Activated CD8-positive, alpha-beta T cell treated with anti-CD3 and anti-CD28 coated beads for 36 hours (primary cell): ENCODE measurements around the gene SORCS3. TPM values are rescaled to one million over a fixed set of nuclear protein-coding genes. Genes with fewer than 3 reads are reported as not detected.

Experiments used
- ATAC-seq: fragments of 200-7000 bp; cut with Tn5 transposase; one replicate; pipeline ENCODE4 v1.10.0; 2021; ENCODE audit warnings: mild to moderate bottlenecking, moderate library complexity
- CTCF ChIA-PET: fragments of 350-600 bp; sonication (Branson Sonifier 250); formaldehyde crosslinking; loops from one replicate; lab custom pipeline; 2021; ENCODE audit warnings: antibody characterized with exemption; lab: Charles Lee
- POLR2A ChIA-PET: fragments of 350-600 bp; sonication (Branson Sonifier 250); formaldehyde crosslinking; loops from one replicate; lab custom pipeline; 2021; ENCODE audit warnings: antibody characterized with exemption; lab: Charles Lee
- DNase-seq: peaks from one replicate; pipeline ENCODE4 v3.0.0-alpha.2; 2020
- H3K27ac Mint-ChIP-seq: one replicate; pipeline ENCODE4 v1.8.0; 2021; ENCODE audit warnings: mild to moderate bottlenecking, mixed read lengths
- H3K27me3 Mint-ChIP-seq: one replicate; pipeline ENCODE4 v1.8.0; 2021; ENCODE audit warnings: mixed read lengths
- H3K36me3 Mint-ChIP-seq: one replicate; pipeline ENCODE4 v1.8.0; 2021; ENCODE audit warnings: low read depth, mixed read lengths
- H3K4me1 Mint-ChIP-seq: one replicate; pipeline ENCODE4 v1.8.0; 2021; ENCODE audit warnings: low read depth, mixed read lengths
- H3K4me3 Mint-ChIP-seq: one replicate; pipeline ENCODE4 v1.8.0; 2021; ENCODE audit warnings: mild to moderate bottlenecking, moderate library complexity, mixed read lengths
- H3K9me3 Mint-ChIP-seq: one replicate; pipeline ENCODE4 v1.8.0; 2021; ENCODE audit warnings: mixed read lengths
- intact Hi-C: fragments of 100-400 bp; cut with micrococcal nuclease; formaldehyde crosslinking; loops from one replicate; pipeline ENCODE4 v1.10.0; 2022
- total RNA-seq, 2 experiments: library from RNA; stranded (reverse); gene quantifications; one replicate each; pipeline ENCODE4 v1.2.3, GENCODE V29; 2021
- TF ChIP-seq, protein P1 (sequence below): fragments of 200-600 bp; IDR thresholded peaks from one replicate; pipeline ENCODE4 v1.8.0; 2022; ENCODE audit warnings: antibody characterized with exemption, mild to moderate bottlenecking

Gene SORCS3
- total RNA-seq, 2 experiments from 2014 or later: not detected

DNA sequence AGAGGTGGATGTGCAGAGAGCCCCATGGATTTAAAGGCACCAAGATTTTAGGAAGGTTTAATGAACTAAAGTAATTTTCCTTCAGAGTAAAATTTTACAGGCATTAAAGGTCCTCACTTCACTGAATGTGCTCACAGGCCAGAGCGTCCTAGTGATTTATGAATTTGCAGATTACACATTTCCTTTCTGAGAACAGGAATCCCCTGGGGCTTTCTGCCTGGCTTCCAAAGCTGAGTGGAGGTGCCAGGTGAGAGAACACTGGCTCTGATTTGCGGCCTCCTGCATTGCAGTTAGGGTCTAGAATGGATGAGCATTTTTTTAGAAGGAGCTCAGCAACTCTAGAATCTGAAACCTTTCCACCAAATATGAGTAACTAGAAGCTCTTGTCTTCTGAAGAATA is 194.3 kb downstream of the SORCS3 start:
- TF ChIP-seq, protein P1, sequence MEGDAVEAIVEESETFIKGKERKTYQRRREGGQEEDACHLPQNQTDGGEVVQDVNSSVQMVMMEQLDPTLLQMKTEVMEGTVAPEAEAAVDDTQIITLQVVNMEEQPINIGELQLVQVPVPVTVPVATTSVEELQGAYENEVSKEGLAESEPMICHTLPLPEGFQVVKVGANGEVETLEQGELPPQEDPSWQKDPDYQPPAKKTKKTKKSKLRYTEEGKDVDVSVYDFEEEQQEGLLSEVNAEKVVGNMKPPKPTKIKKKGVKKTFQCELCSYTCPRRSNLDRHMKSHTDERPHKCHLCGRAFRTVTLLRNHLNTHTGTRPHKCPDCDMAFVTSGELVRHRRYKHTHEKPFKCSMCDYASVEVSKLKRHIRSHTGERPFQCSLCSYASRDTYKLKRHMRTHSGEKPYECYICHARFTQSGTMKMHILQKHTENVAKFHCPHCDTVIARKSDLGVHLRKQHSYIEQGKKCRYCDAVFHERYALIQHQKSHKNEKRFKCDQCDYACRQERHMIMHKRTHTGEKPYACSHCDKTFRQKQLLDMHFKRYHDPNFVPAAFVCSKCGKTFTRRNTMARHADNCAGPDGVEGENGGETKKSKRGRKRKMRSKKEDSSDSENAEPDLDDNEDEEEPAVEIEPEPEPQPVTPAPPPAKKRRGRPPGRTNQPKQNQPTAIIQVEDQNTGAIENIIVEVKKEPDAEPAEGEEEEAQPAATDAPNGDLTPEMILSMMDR: no peak
- H3K27me3 Mint-ChIP-seq: peaks cover 2% of the 10 kb centered on the region
- H3K4me3 Mint-ChIP-seq: no peak overlapping the region
- CTCF ChIA-PET: no interaction called here
- no peaks in the 10 kb centered on the region for H3K4me1 Mint-ChIP-seq
- no peaks in the 10 kb centered on the region for H3K36me3 Mint-ChIP-seq
- intact Hi-C loops: no loop called here
- H3K9me3 Mint-ChIP-seq: no peaks in the 10 kb centered on the region
- no peak overlapping the region for H3K27ac Mint-ChIP-seq
- POLR2A ChIA-PET: no interaction called here
- DNase-seq (no peak), ATAC-seq (no peak)

DNA sequence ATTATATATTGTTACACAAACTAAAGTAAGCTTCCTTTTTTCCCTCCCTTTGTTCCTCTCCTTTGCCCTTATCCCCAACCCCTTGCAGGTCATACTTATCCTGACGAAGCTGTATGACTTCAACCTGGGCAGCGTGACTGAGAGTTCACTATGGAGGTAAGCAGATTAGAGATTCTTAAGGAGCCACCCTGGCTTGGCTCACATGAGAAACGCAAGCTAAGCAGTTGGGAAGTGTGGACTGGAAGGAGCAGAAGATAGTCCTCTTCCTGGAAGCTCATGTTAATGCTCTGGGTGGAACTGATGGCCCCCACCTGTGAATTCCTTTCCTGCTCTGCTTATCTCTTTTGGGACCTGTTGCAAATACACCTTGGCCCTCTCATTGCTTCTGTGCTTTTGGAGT is 201.6 kb downstream of the SORCS3 start:
- intact Hi-C loops: no loop called here
- no peaks in the 10 kb centered on the region for H3K36me3 Mint-ChIP-seq

DNA sequence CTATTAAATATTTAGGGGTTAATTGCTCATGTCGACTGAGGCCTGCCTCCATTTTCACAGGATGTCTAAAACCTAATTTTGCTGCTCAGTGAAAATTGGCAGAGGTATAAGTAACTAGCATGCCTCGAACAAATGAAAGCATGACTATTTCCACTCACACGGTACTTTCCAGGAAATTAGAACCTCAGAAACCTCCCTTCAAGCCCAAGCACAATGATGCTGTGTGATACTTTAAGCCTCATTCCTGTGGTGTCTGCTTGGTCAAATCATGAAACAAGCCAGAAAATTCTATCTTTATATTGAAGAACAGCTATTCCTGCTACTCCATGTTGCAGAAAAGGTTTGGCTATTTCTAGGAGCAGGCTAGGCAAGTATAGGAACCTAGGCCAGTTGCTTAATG is 203.0 kb downstream of the SORCS3 start:
- POLR2A ChIA-PET: no interaction called here
- Mint-ChIP-seq H3K27ac (no peak overlapping the region), H3K27me3 (no peaks in the 10 kb centered on the region), H3K4me3 (no peak overlapping the region), H3K9me3 (no peaks in the 10 kb centered on the region), H3K36me3 (no peaks in the 10 kb centered on the region), H3K4me1 (no peaks in the 10 kb centered on the region)
- no peak for DNase-seq
- intact Hi-C loops: no loop called here
- CTCF ChIA-PET: no interaction called here
- TF ChIP-seq, protein P1: no peak
- no peak for ATAC-seq

More for the DNA sequence above, 201.6 kb downstream of the SORCS3 start:
- ATAC-seq (no peak), DNase-seq (no peak)
- POLR2A ChIA-PET: interaction anchor here (0.5 to 0.7 kb wide), 2 partner anchors 16 to 519 kb away, joined by 3 read pairs; no protein-coding TSS in a partner anchor
- Mint-ChIP-seq H3K4me1 (no peaks in the 10 kb centered on the region), H3K4me3 (no peak overlapping the region), H3K27ac (no peak overlapping the region), H3K27me3 (no peaks in the 10 kb centered on the region), H3K9me3 (no peaks in the 10 kb centered on the region)
- CTCF ChIA-PET: no interaction called here
- TF ChIP-seq, protein P1: no peak

DNA sequence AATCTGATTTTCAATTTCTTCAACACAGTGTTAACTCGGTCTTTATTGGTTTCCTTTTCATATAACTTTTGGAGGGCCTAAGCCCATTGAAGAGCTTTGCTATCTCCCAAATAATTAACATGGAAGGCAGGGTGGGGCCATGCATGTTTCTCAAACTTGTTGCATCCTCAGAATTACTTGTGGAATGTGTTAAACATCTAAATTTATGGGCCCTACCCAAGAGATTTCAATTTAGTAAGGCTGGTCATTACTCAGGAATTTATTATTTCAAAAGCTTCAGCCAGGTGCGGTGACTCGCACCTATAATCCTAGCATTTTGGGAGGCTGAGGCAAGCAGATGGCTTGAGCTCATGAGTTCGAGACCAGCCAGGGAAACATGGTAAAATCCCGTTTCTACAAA is 208.9 kb downstream of the SORCS3 start:
- H3K27me3 Mint-ChIP-seq: no peaks in the 10 kb centered on the region
- no peak overlapping the region for H3K27ac Mint-ChIP-seq
- ChIA-PET POLR2A (no interaction called here), CTCF (no interaction called here)
- ATAC-seq: no peak
- no peaks in the 10 kb centered on the region for H3K4me1 Mint-ChIP-seq
- H3K4me3 Mint-ChIP-seq: no peak overlapping the region
- H3K9me3 Mint-ChIP-seq: no peaks in the 10 kb centered on the region
- TF ChIP-seq, protein P1: no peak
- DNase-seq: no peak
- intact Hi-C loops: no loop called here
- H3K36me3 Mint-ChIP-seq: no peaks in the 10 kb centered on the region

DNA sequence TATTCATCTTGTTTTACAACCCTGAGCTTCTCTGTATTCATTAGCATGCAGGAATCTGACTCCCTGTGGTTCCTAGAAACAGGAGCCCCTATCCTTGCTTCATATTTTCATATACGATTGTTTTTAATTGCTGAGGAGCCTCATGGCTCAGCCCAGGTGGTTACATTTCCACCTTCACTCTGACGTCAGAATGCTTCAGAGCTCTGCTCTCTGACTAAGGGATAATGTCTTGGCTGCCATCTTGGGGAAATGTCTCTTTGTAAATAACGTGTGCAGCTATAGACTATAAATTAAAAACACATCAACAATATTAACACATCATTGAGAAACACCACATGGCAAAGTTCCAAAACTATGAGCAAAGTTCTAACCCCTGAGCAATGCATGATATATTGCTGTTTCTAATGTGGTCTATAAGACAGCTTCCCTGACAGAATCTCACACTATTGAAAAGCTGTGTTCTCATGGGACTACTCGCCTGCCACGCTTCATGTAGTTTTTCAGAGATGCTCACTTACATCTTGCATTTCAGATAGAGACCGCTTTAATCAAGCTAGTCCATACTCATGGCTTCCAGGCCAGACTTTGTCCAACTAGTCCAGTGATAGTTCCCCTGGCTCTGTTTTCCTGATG is 227.0 kb downstream of the SORCS3 start:
- Mint-ChIP-seq H3K4me3 (no peak overlapping the region), H3K9me3 (no peaks in the 10 kb centered on the region), H3K27me3 (no peaks in the 10 kb centered on the region), H3K4me1 (no peaks in the 10 kb centered on the region), H3K27ac (no peak overlapping the region), H3K36me3 (no peaks in the 10 kb centered on the region)
- ChIA-PET CTCF (no interaction called here), POLR2A (no interaction called here)
- DNase-seq (no peak), ATAC-seq (no peak)
- TF ChIP-seq, protein P1: no peak
- intact Hi-C loops: no loop called here
